Astrocyte (in vitro differentiated cells and primary cell): Measurements from ENCODE around the gene CHADL. TPM values are rescaled to one million over a fixed set of nuclear protein-coding genes. Genes with fewer than 3 reads are reported as not detected.
A peak's percentile ranks its signal among the peaks of the same experiment; 100 is the strongest.
"Not testable (repeated sequence)": the region's sequence is repeated elsewhere in the genome, so short reads cannot be mapped to it uniquely, and the experiment has no call there.

Experiments
- DNase-seq: peaks from one replicate; pipeline ENCODE4 v3.0.0-alpha.2; 2010; ENCODE audit warnings: low read depth
- FAIRE-seq: peaks from 2 replicates; lab custom pipeline; 2011; peaks lifted over from hg19 to GRCh38; lab: Jason Lieb, UNC
- H2AFZ ChIP-seq: 2 replicates; pipeline ENCODE4 v1.6.0; 2012; ENCODE audit warnings: low read depth, low read length, inconsistent platforms
- H3K27ac ChIP-seq: 2 replicates; pipeline ENCODE4 v1.5.1; 2011; ENCODE audit warnings: low read depth, low read length, inconsistent platforms
- H3K27me3 ChIP-seq: 2 replicates; pipeline ENCODE4 v1.6.0; 2011; ENCODE audit warnings: low read length, inconsistent platforms; ENCODE audit not compliant: insufficient read depth
- H3K36me3 ChIP-seq: 2 replicates; pipeline ENCODE4 v1.5.1; 2011; ENCODE audit warnings: low read length, inconsistent platforms; ENCODE audit not compliant: insufficient read depth
- H3K4me1 ChIP-seq: 2 replicates; pipeline ENCODE4 v1.5.1; 2011; ENCODE audit warnings: low read length, inconsistent platforms; ENCODE audit not compliant: insufficient read depth
- H3K4me2 ChIP-seq: 2 replicates; pipeline ENCODE4 v1.6.0; 2012; ENCODE audit warnings: low read length, inconsistent platforms
- H3K4me3 ChIP-seq: 2 replicates; pipeline ENCODE4 v1.5.1; 2011; ENCODE audit warnings: low read depth, mild to moderate bottlenecking, low read length, inconsistent platforms; ENCODE audit not compliant: insufficient read depth
- H3K79me2 ChIP-seq: 2 replicates; pipeline ENCODE4 v1.6.0; 2012; ENCODE audit warnings: mild to moderate bottlenecking, low read length, inconsistent platforms; ENCODE audit not compliant: insufficient read depth
- H3K9ac ChIP-seq: 2 replicates; pipeline ENCODE4 v1.6.0; 2012; ENCODE audit warnings: mild to moderate bottlenecking, low read length, inconsistent platforms
- H3K9me3 ChIP-seq: 2 replicates; pipeline ENCODE4 v1.5.1; 2012; ENCODE audit warnings: low read depth, mild to moderate bottlenecking, low read length, inconsistent platforms; ENCODE audit not compliant: insufficient read depth
- H4K20me1 ChIP-seq: 2 replicates; pipeline ENCODE4 v1.6.0; 2012; ENCODE audit warnings: low read length, inconsistent platforms; ENCODE audit not compliant: insufficient read depth
- H3K27ac Mint-ChIP-seq: one replicate; pipeline ENCODE4 v1.8.0; 2021; ENCODE audit warnings: mild to moderate bottlenecking, mixed read lengths; ENCODE audit not compliant: unreplicated experiment
- H3K27me3 Mint-ChIP-seq: one replicate; pipeline ENCODE4 v1.8.0; 2021; ENCODE audit warnings: low read depth, mixed read lengths; ENCODE audit not compliant: unreplicated experiment
- H3K36me3 Mint-ChIP-seq: one replicate; pipeline ENCODE4 v1.8.0; 2021; ENCODE audit warnings: low read depth, mixed read lengths; ENCODE audit not compliant: unreplicated experiment
- H3K4me1 Mint-ChIP-seq: one replicate; pipeline ENCODE4 v1.8.0; 2021; ENCODE audit warnings: low read depth, mixed read lengths; ENCODE audit not compliant: unreplicated experiment
- H3K4me3 Mint-ChIP-seq: one replicate; pipeline ENCODE4 v1.8.0; 2021; ENCODE audit warnings: mild to moderate bottlenecking, moderate library complexity, mixed read lengths; ENCODE audit not compliant: unreplicated experiment
- H3K9me3 Mint-ChIP-seq: one replicate; pipeline ENCODE4 v1.8.0; 2021; ENCODE audit warnings: mild to moderate bottlenecking, mixed read lengths; ENCODE audit not compliant: unreplicated experiment
- EZH2 ChIP-seq: IDR thresholded peaks from 2 replicates; pipeline ENCODE4 v1.6.1; 2012; ENCODE audit warnings: mild to moderate bottlenecking, low read length, inconsistent platforms; ENCODE audit not compliant: insufficient read depth
- total RNA-seq: library from RNA; stranded (reverse); gene quantifications from 2 replicates; pipeline ENCODE4 v1.2.1, GENCODE V29; 2021
- TF ChIP-seq, protein P1 (sequence below): IDR thresholded peaks from 2 replicates; pipeline ENCODE4 v1.5.1; 2011; ENCODE audit warnings: low read depth, mild to moderate bottlenecking, inconsistent platforms, low read length, moderate library complexity; ENCODE audit not compliant: insufficient read depth

The CHADL gene
- total RNA-seq, 1 donor from 2014 or later = 0.23 TPM

DNA sequence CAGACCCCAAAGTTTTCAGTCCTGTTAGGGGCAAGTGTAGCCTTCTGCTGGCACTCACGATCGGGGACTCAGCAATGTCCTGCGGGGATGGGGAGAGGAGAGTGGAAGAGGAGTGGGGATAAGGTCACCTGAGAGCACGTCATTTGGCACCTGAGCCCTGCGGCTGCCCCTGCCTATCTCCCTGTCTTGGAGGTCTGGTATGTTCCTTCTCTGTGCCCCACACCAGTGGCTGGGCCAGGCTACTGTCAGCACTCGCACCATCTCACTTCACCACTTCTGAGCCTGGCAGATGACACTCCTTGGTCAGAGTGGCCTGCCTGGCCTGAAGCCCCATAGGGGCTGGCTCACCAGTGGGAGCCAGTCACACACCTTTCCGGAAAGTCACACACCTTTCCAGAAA lies 20.1 kb upstream of the CHADL start:
- Mint-ChIP-seq H3K36me3 (peaks cover 26% of the 10 kb centered on the region), H3K9me3 (no peaks in the 10 kb centered on the region), H3K4me3 (no peak overlapping the region), H3K27ac (no peak overlapping the region), H3K27me3 (no peaks in the 10 kb centered on the region), H3K4me1 (peaks cover 7% of the 10 kb centered on the region)
- Histone ChIP-seq H3K9me3 (no peaks in the 10 kb centered on the region), H3K27ac (no peak overlapping the region), H3K4me1 (peaks cover 10% of the 10 kb centered on the region), H3K4me3 (no peak overlapping the region), H3K36me3 (peaks cover 59% of the 10 kb centered on the region), H3K4me2 (no peak overlapping the region), H2AFZ (no peak overlapping the region), H3K9ac (no peak overlapping the region), H3K27me3 (no peaks in the 10 kb centered on the region), H4K20me1 (peaks cover 40% of the 10 kb centered on the region), H3K79me2 (peaks cover 32% of the 10 kb centered on the region)
- DNase-seq = no peak
- no peak for FAIRE-seq
- TF ChIP-seq, protein P1, sequence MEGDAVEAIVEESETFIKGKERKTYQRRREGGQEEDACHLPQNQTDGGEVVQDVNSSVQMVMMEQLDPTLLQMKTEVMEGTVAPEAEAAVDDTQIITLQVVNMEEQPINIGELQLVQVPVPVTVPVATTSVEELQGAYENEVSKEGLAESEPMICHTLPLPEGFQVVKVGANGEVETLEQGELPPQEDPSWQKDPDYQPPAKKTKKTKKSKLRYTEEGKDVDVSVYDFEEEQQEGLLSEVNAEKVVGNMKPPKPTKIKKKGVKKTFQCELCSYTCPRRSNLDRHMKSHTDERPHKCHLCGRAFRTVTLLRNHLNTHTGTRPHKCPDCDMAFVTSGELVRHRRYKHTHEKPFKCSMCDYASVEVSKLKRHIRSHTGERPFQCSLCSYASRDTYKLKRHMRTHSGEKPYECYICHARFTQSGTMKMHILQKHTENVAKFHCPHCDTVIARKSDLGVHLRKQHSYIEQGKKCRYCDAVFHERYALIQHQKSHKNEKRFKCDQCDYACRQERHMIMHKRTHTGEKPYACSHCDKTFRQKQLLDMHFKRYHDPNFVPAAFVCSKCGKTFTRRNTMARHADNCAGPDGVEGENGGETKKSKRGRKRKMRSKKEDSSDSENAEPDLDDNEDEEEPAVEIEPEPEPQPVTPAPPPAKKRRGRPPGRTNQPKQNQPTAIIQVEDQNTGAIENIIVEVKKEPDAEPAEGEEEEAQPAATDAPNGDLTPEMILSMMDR = no peak
- TF ChIP-seq EZH2 = no peak

DNA sequence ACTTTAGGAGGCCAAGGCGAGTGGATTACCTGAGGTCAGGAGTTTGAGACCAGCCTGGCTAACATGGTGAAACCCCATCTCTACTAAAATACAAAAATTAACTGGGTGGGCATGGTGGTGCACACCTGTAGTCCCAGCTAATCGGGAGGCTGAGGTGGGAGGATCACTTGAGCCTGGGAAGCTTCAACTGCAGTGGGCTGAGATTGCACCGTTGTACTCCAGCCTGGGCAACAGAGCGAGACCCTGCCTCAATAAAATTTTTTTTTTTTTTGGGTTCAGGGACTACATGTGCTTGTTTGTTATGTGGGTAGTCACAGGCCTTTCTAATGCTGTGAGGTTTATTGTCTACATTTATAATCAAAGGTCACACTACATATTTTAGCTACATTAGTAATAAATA lies 19.0 kb upstream of the CHADL start:
- not testable (repeated sequence) for H3K9me3 Mint-ChIP-seq, H3K27me3 ChIP-seq, H3K9ac ChIP-seq, H3K27ac ChIP-seq, FAIRE-seq, H3K4me1 ChIP-seq, H3K4me3 Mint-ChIP-seq, H3K27ac Mint-ChIP-seq, H3K27me3 Mint-ChIP-seq, H3K9me3 ChIP-seq, H3K4me3 ChIP-seq, H3K4me2 ChIP-seq, H3K4me1 Mint-ChIP-seq, DNase-seq, H2AFZ ChIP-seq
- peaks cover 28% of the 10 kb centered on the region for H3K79me2 ChIP-seq
- peaks cover 22% of the 10 kb centered on the region for H3K36me3 Mint-ChIP-seq
- H4K20me1 ChIP-seq = peaks cover 34% of the 10 kb centered on the region
- H3K36me3 ChIP-seq = peaks cover 66% of the 10 kb centered on the region

DNA sequence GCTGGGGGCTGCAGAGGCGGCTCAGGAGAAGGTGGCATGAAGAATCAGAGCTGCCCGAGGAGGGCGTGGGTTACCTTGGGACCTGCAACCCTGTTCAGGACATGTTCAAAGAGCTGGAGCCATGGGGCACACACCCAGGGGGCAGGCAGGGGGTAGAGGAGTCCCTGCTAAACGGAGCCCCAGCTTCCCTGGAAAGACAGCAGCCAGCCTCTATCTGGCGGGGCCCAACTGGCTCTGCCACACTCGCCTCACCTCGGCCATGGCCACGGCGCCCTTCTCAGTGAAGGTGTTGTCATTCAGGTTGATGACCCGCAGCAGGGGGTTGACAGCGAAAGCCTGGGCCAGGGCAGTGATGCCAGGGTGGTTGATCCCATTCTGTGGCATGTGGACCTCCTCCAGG lies 17.0 kb upstream of the CHADL start:
- TF ChIP-seq, protein P1 = no peak
- no peak for TF ChIP-seq EZH2
- FAIRE-seq (no peak), DNase-seq (no peak)
- peaks cover 32% of the 10 kb centered on the region for H4K20me1 ChIP-seq
- peaks cover 14% of the 10 kb centered on the region for H3K79me2 ChIP-seq
- Mint-ChIP-seq H3K4me1 (peaks cover 4% of the 10 kb centered on the region), H3K9me3 (no peaks in the 10 kb centered on the region), H3K4me3 (no peak overlapping the region), H3K36me3 (peaks cover 21% of the 10 kb centered on the region), H3K27ac (peak overlapping the region; percentile 41), H3K27me3 (no peaks in the 10 kb centered on the region)
- H3K36me3 ChIP-seq = peaks cover 59% of the 10 kb centered on the region
- no peak overlapping the region for H3K9ac ChIP-seq
- no peak overlapping the region for H3K4me3 ChIP-seq
- H2AFZ ChIP-seq = no peak overlapping the region
- H3K27ac ChIP-seq = no peak overlapping the region
- no peaks in the 10 kb centered on the region for H3K27me3 ChIP-seq
- no peaks in the 10 kb centered on the region for H3K9me3 ChIP-seq
- H3K4me2 ChIP-seq = no peak overlapping the region
- H3K4me1 ChIP-seq = peaks cover 10% of the 10 kb centered on the region
